ENCODE measurements around the gene TRABD2A.

Gene TRABD2A

GRCh38 chr2:84855731-84856130, 25.2 kb downstream of the TRABD2A start:
- no peak for DNase-seq (ENCODE audit: extremely low read depth in 1 of 2, low read depth in 1 of 2)

- DNase-seq (ENCODE audit: extremely low read depth in 1 of 2, low read depth in 1 of 2): no peak
These were observed 26.0 kb downstream of the TRABD2A start for GRCh38 chr2:84854850-84855249.

GRCh38 chr2:84851876-84852275, 29.0 kb downstream of the TRABD2A start:
- DNase-seq (ENCODE audit: extremely low read depth in 1 of 2, low read depth in 1 of 2): no peak

- DNase-seq (ENCODE audit: extremely low read depth in 1 of 2, low read depth in 1 of 2): no peak
These were observed 30.4 kb downstream of the TRABD2A start for GRCh38 chr2:84850471-84850870.

- DNase-seq (ENCODE audit: extremely low read depth in 1 of 2, low read depth in 1 of 2): no peak
These were observed 31.5 kb downstream of the TRABD2A start for GRCh38 chr2:84849271-84849952.

GRCh38 chr2:84847326-84848050, 33.4 kb downstream of the TRABD2A start:
- no peak for DNase-seq (ENCODE audit: extremely low read depth in 1 of 2, low read depth in 1 of 2)

- no peak for DNase-seq (ENCODE audit: extremely low read depth in 1 of 2, low read depth in 1 of 2)
These were observed 34.1 kb downstream of the TRABD2A start for GRCh38 chr2:84846741-84847142.

GRCh38 chr2:84846041-84846663, 34.7 kb downstream of the TRABD2A start:
- no peak for DNase-seq (ENCODE audit: extremely low read depth in 1 of 2, low read depth in 1 of 2)

- no peak for DNase-seq (ENCODE audit: extremely low read depth in 1 of 2, low read depth in 1 of 2)
These were observed 36.7 kb downstream of the TRABD2A start for GRCh38 chr2:84844141-84844540.

- no peak for DNase-seq (ENCODE audit: extremely low read depth in 1 of 2, low read depth in 1 of 2)
These were observed 39.3 kb downstream of the TRABD2A start for GRCh38 chr2:84841577-84841976.

- DNase-seq (ENCODE audit: extremely low read depth in 1 of 2, low read depth in 1 of 2): no peak
These were observed 40.6 kb downstream of the TRABD2A start for GRCh38 chr2:84840306-84840705.

- no peak for DNase-seq (ENCODE audit: extremely low read depth in 1 of 2, low read depth in 1 of 2)
These were observed 41.0 kb downstream of the TRABD2A start for GRCh38 chr2:84839851-84840250.

GRCh38 chr2:84838434-84839145, 42.3 kb downstream of the TRABD2A start:
- DNase-seq (ENCODE audit: extremely low read depth in 1 of 2, low read depth in 1 of 2): no peak

GRCh38 chr2:84836215-84836614, 44.7 kb downstream of the TRABD2A start:
- DNase-seq (ENCODE audit: extremely low read depth in 1 of 2, low read depth in 1 of 2): no peak

GRCh38 chr2:84833481-84834150, 47.3 kb downstream of the TRABD2A start:
- no peak for DNase-seq (ENCODE audit: extremely low read depth in 1 of 2, low read depth in 1 of 2)

GRCh38 chr2:84832772-84833461, 48.0 kb downstream of the TRABD2A start:
- no peak for DNase-seq (ENCODE audit: extremely low read depth in 1 of 2, low read depth in 1 of 2)

- no peak for DNase-seq (ENCODE audit: extremely low read depth in 1 of 2, low read depth in 1 of 2)
These were observed 50.0 kb downstream of the TRABD2A start for GRCh38 chr2:84830758-84831500.

GRCh38 chr2:84830095-84830494, 50.8 kb downstream of the TRABD2A start:
- DNase-seq (ENCODE audit: extremely low read depth in 1 of 2, low read depth in 1 of 2): no peak

- no peak for DNase-seq (ENCODE audit: extremely low read depth in 1 of 2, low read depth in 1 of 2)
These were observed 51.2 kb downstream of the TRABD2A start for GRCh38 chr2:84829693-84830092.
